Measurements from ENCODE around the gene TPK1.
A peak's percentile ranks its signal among the peaks of the same experiment; 100 is the strongest.

Gene TPK1

GRCh38 chr7:144720149-144720548 lies 115.7 kb downstream of the TPK1 start:
- Histone ChIP-seq H3K27ac (ENCODE audit: low read length, poor library complexity, severe bottlenecking) (no peak overlapping the region), H2AFZ (ENCODE audit: low read depth, low read length) (no peak overlapping the region), H3K27me3 (ENCODE audit: control insufficient read depth in 1 of 2, insufficient read depth in 1 of 2, low read length in 2 of 2) (no peaks in the 10 kb centered on the region), H3K4me3 (ENCODE audit: insufficient read depth in 1 of 2, low read depth in 1 of 2, low read length in 2 of 2) (no peak overlapping the region), H3K9ac (ENCODE audit: low read length) (no peak overlapping the region), H4K91ac (ENCODE audit: low read length) (no peak overlapping the region), H2AK5ac (ENCODE audit: low read length, severe bottlenecking) (no peak overlapping the region), H3K79me1 (replicated peaks; ENCODE audit: low read length, poor library complexity, severe bottlenecking) (peaks cover 2% of the 10 kb centered on the region), H3K36me3 (ENCODE audit: control insufficient read depth in 1 of 2, insufficient read depth in 2 of 2, low read depth in 1 of 2, low read length in 2 of 2) (no peaks in the 10 kb centered on the region), H3K18ac (ENCODE audit: low read depth in 1 of 2, low read length in 2 of 2) (no peak overlapping the region), H2BK120ac (ENCODE audit: low read depth, low read length) (no peak overlapping the region), H2BK12ac (ENCODE audit: low read length in 2 of 2) (no peak overlapping the region), H3K9me3 (ENCODE audit: control insufficient read depth, low read length) (no peaks in the 10 kb centered on the region), H3K14ac (ENCODE audit: low read length in 2 of 2) (no peak overlapping the region), H4K8ac (ENCODE audit: low read length) (no peak overlapping the region), H2BK15ac (ENCODE audit: low read depth, poor library complexity, severe bottlenecking) (no peak overlapping the region), H2BK5ac (ENCODE audit: low read depth, low read length, poor library complexity, severe bottlenecking) (no peak overlapping the region), H3K4me1 (ENCODE audit: control insufficient read depth, insufficient read depth, low read depth, low read length) (peaks cover 1% of the 10 kb centered on the region), H3K4ac (ENCODE audit: low read depth in 1 of 2, low read length in 2 of 2) (no peak overlapping the region), H3K4me2 (ENCODE audit: low read length, poor library complexity, severe bottlenecking) (peak overlapping the region; percentile 33), H3K23ac (ENCODE audit: low read length in 2 of 2) (no peak overlapping the region)
- WGBS, result 50% methylated on average over 6 of the region's 6 CpGs
- no peak for DNase-seq

- WGBS, result 89% methylated on average over 1 of the region's 1 CpG
- no peak overlapping the region for H3K18ac ChIP-seq (ENCODE audit: low read depth in 1 of 2, low read length in 2 of 2)
- no peak overlapping the region for H3K4me3 ChIP-seq (ENCODE audit: insufficient read depth in 1 of 2, low read depth in 1 of 2, low read length in 2 of 2)
These were observed 118.1 kb downstream of the TPK1 start for GRCh38 chr7:144717720-144718119.

GRCh38 chr7:144713850-144714249 lies 122.0 kb downstream of the TPK1 start:
- Histone ChIP-seq H4K91ac (ENCODE audit: low read length) (no peak overlapping the region), H3K4me2 (ENCODE audit: low read length, poor library complexity, severe bottlenecking) (no peak overlapping the region), H3K27ac (ENCODE audit: low read length, poor library complexity, severe bottlenecking) (no peak overlapping the region), H2BK12ac (ENCODE audit: low read length in 2 of 2) (no peak overlapping the region), H3K4me1 (ENCODE audit: control insufficient read depth, insufficient read depth, low read depth, low read length) (no peaks in the 10 kb centered on the region), H3K14ac (ENCODE audit: low read length in 2 of 2) (no peak overlapping the region), H3K4me3 (ENCODE audit: insufficient read depth in 1 of 2, low read depth in 1 of 2, low read length in 2 of 2) (no peak overlapping the region), H3K23ac (ENCODE audit: low read length in 2 of 2) (no peak overlapping the region), H2AFZ (ENCODE audit: low read depth, low read length) (no peak overlapping the region), H2BK5ac (ENCODE audit: low read depth, low read length, poor library complexity, severe bottlenecking) (no peak overlapping the region), H3K9me3 (ENCODE audit: control insufficient read depth, low read length) (no peaks in the 10 kb centered on the region), H3K18ac (ENCODE audit: low read depth in 1 of 2, low read length in 2 of 2) (no peak overlapping the region), H3K9ac (ENCODE audit: low read length) (no peak overlapping the region), H4K8ac (ENCODE audit: low read length) (no peak overlapping the region), H2BK120ac (ENCODE audit: low read depth, low read length) (no peak overlapping the region), H3K27me3 (ENCODE audit: control insufficient read depth in 1 of 2, insufficient read depth in 1 of 2, low read length in 2 of 2) (no peaks in the 10 kb centered on the region), H3K36me3 (ENCODE audit: control insufficient read depth in 1 of 2, insufficient read depth in 2 of 2, low read depth in 1 of 2, low read length in 2 of 2) (no peaks in the 10 kb centered on the region), H2AK5ac (ENCODE audit: low read length, severe bottlenecking) (no peak overlapping the region), H2BK15ac (ENCODE audit: low read depth, poor library complexity, severe bottlenecking) (no peak overlapping the region), H3K79me1 (replicated peaks; ENCODE audit: low read length, poor library complexity, severe bottlenecking) (peaks cover 2% of the 10 kb centered on the region), H3K4ac (ENCODE audit: low read depth in 1 of 2, low read length in 2 of 2) (no peak overlapping the region)
- no peak for DNase-seq
- WGBS, result 75% methylated on average over 1 of the region's 2 CpGs

More at GRCh38 chr7:144717720-144718119, 118.1 kb downstream of the TPK1 start:
- H3K79me1 ChIP-seq (replicated peaks; ENCODE audit: low read length, poor library complexity, severe bottlenecking), result peaks cover 2% of the 10 kb centered on the region
- no peak overlapping the region for H3K23ac ChIP-seq (ENCODE audit: low read length in 2 of 2)
- H2BK12ac ChIP-seq (ENCODE audit: low read length in 2 of 2), result no peak overlapping the region
- no peak overlapping the region for H4K91ac ChIP-seq (ENCODE audit: low read length)
- H4K8ac ChIP-seq (ENCODE audit: low read length), result no peak overlapping the region
- no peaks in the 10 kb centered on the region for H3K4me1 ChIP-seq (ENCODE audit: control insufficient read depth, insufficient read depth, low read depth, low read length)
- no peak overlapping the region for H3K4ac ChIP-seq (ENCODE audit: low read depth in 1 of 2, low read length in 2 of 2)
- no peaks in the 10 kb centered on the region for H3K9me3 ChIP-seq (ENCODE audit: control insufficient read depth, low read length)
- no peak overlapping the region for H2AK5ac ChIP-seq (ENCODE audit: low read length, severe bottlenecking)
- H3K14ac ChIP-seq (ENCODE audit: low read length in 2 of 2), result no peak overlapping the region
- no peak overlapping the region for H2BK15ac ChIP-seq (ENCODE audit: low read depth, poor library complexity, severe bottlenecking)
- H3K4me2 ChIP-seq (ENCODE audit: low read length, poor library complexity, severe bottlenecking), result no peak overlapping the region
- H2AFZ ChIP-seq (ENCODE audit: low read depth, low read length), result no peak overlapping the region
- no peak overlapping the region for H3K27ac ChIP-seq (ENCODE audit: low read length, poor library complexity, severe bottlenecking)
- H2BK5ac ChIP-seq (ENCODE audit: low read depth, low read length, poor library complexity, severe bottlenecking), result no peak overlapping the region
- H3K27me3 ChIP-seq (ENCODE audit: control insufficient read depth in 1 of 2, insufficient read depth in 1 of 2, low read length in 2 of 2), result no peaks in the 10 kb centered on the region
- H3K36me3 ChIP-seq (ENCODE audit: control insufficient read depth in 1 of 2, insufficient read depth in 2 of 2, low read depth in 1 of 2, low read length in 2 of 2), result no peaks in the 10 kb centered on the region
- H3K9ac ChIP-seq (ENCODE audit: low read length), result no peak overlapping the region
- H2BK120ac ChIP-seq (ENCODE audit: low read depth, low read length), result no peak overlapping the region
- DNase-seq, result no peak

- Histone ChIP-seq H3K9ac (ENCODE audit: low read length) (no peak overlapping the region), H3K4ac (ENCODE audit: low read depth in 1 of 2, low read length in 2 of 2) (no peak overlapping the region), H3K4me3 (ENCODE audit: insufficient read depth in 1 of 2, low read depth in 1 of 2, low read length in 2 of 2) (no peak overlapping the region), H3K4me2 (ENCODE audit: low read length, poor library complexity, severe bottlenecking) (no peak overlapping the region), H2BK15ac (ENCODE audit: low read depth, poor library complexity, severe bottlenecking) (no peak overlapping the region), H3K4me1 (ENCODE audit: control insufficient read depth, insufficient read depth, low read depth, low read length) (no peaks in the 10 kb centered on the region), H3K18ac (ENCODE audit: low read depth in 1 of 2, low read length in 2 of 2) (no peak overlapping the region), H4K91ac (ENCODE audit: low read length) (no peak overlapping the region), H2AK5ac (ENCODE audit: low read length, severe bottlenecking) (no peak overlapping the region), H3K23ac (ENCODE audit: low read length in 2 of 2) (no peak overlapping the region), H3K27ac (ENCODE audit: low read length, poor library complexity, severe bottlenecking) (no peak overlapping the region), H4K8ac (ENCODE audit: low read length) (no peak overlapping the region), H3K79me1 (replicated peaks; ENCODE audit: low read length, poor library complexity, severe bottlenecking) (no peaks in the 10 kb centered on the region), H3K9me3 (ENCODE audit: control insufficient read depth, low read length) (no peaks in the 10 kb centered on the region), H2BK12ac (ENCODE audit: low read length in 2 of 2) (no peak overlapping the region), H3K36me3 (ENCODE audit: control insufficient read depth in 1 of 2, insufficient read depth in 2 of 2, low read depth in 1 of 2, low read length in 2 of 2) (no peaks in the 10 kb centered on the region), H3K14ac (ENCODE audit: low read length in 2 of 2) (no peak overlapping the region), H2BK5ac (ENCODE audit: low read depth, low read length, poor library complexity, severe bottlenecking) (no peak overlapping the region), H2BK120ac (ENCODE audit: low read depth, low read length) (no peak overlapping the region), H2AFZ (ENCODE audit: low read depth, low read length) (no peak overlapping the region), H3K27me3 (ENCODE audit: control insufficient read depth in 1 of 2, insufficient read depth in 1 of 2, low read length in 2 of 2) (no peaks in the 10 kb centered on the region)
- WGBS, result 90% methylated on average over 3 of the region's 4 CpGs
- no peak for DNase-seq
These were observed 125.1 kb downstream of the TPK1 start for GRCh38 chr7:144710791-144711190.

All from mesenchymal stem cell (in vitro differentiated cells and primary cell).